Measurements from ENCODE around the gene CYP4F3.

CYP4F3 gene

GRCh38 chr19:15612342-15612741, 28.4 kb upstream of the CYP4F3 start:
- WGBS (ENCODE audit: insufficient coverage), result 100% methylated on average over 1 of the region's 5 CpGs
- no peaks in the 10 kb centered on the region for H3K4me1 ChIP-seq (ENCODE audit: control extremely low read depth in 1 of 4, control insufficient read depth in 4 of 4, insufficient read depth in 4 of 4, low read length in 3 of 4)
- ChIA-PET POLR2A (no interaction called here), CTCF (no interaction called here)
- no peak for DNase-seq
- H3K36me3 ChIP-seq (ENCODE audit: control insufficient read depth in 4 of 4, insufficient read depth in 4 of 4, low read length in 3 of 4), result no peaks in the 10 kb centered on the region
- no peaks in the 10 kb centered on the region for H3K9me3 ChIP-seq (ENCODE audit: control extremely low read depth in 1 of 5, control insufficient read depth in 4 of 5, insufficient read depth in 2 of 5, low read depth in 1 of 5, low read length in 4 of 5)
- no peak overlapping the region for H3K4me3 ChIP-seq (ENCODE audit: control insufficient read depth in 1 of 7, extremely low read depth in 1 of 7, insufficient read depth in 4 of 7, low read depth in 2 of 7, low read length in 6 of 7)
- H3K27me3 ChIP-seq (replicated peaks in 2 of 5; ENCODE audit: control insufficient read depth in 4 of 5, insufficient read depth in 5 of 5, low read length in 4 of 5), result peaks cover 0 to 11% (median 0%) of the 10 kb centered on the region in 5 experiments
- no peak overlapping the region for H3K27ac ChIP-seq (ENCODE audit: insufficient read depth in 1 of 2, low read depth in 1 of 2, low read length in 2 of 2, poor library complexity in 1 of 2, severe bottlenecking in 2 of 2)

GRCh38 chr19:15613338-15613737, 27.4 kb upstream of the CYP4F3 start:
- CTCF ChIA-PET, result no interaction called here
- no peak overlapping the region for H3K4me3 ChIP-seq (ENCODE audit: control insufficient read depth in 1 of 7, extremely low read depth in 1 of 7, insufficient read depth in 4 of 7, low read depth in 2 of 7, low read length in 6 of 7)
- WGBS (ENCODE audit: insufficient coverage), result 100% methylated on average over 2 of the region's 3 CpGs

GRCh38 chr19:15614507-15615379, 26.0 kb upstream of the CYP4F3 start, which contains the start of gene CYP4F8:
CYP4F8 (plus strand) TSS chr19:15615218; CDS start chr19:15615617, 399 bp downstream.
- Histone ChIP-seq H3K4me1 (ENCODE audit: control extremely low read depth in 1 of 4, control insufficient read depth in 4 of 4, insufficient read depth in 4 of 4, low read length in 3 of 4) (no peaks in the 10 kb centered on the region), H3K27me3 (replicated peaks in 2 of 5; ENCODE audit: control insufficient read depth in 4 of 5, insufficient read depth in 5 of 5, low read length in 4 of 5) (peaks cover 0 to 24% (median 0%) of the 10 kb centered on the region in 5 experiments), H3K4me3 (ENCODE audit: control insufficient read depth in 1 of 7, extremely low read depth in 1 of 7, insufficient read depth in 4 of 7, low read depth in 2 of 7, low read length in 6 of 7) (no peak within 1 kb of the TSS), H3K36me3 (ENCODE audit: control insufficient read depth in 4 of 4, insufficient read depth in 4 of 4, low read length in 3 of 4) (no peaks in the 10 kb centered on the region), H3K9me3 (ENCODE audit: control extremely low read depth in 1 of 5, control insufficient read depth in 4 of 5, insufficient read depth in 2 of 5, low read depth in 1 of 5, low read length in 4 of 5) (peaks cover 0 to 2% (median 0%) of the 10 kb centered on the region in 5 experiments), H3K27ac (ENCODE audit: insufficient read depth in 1 of 2, low read depth in 1 of 2, low read length in 2 of 2, poor library complexity in 1 of 2, severe bottlenecking in 2 of 2) (no peak within 1 kb of the TSS)
- WGBS (ENCODE audit: insufficient coverage), result 75% methylated on average over 7 of the region's 8 CpGs
- ChIA-PET POLR2A (no interaction called here), CTCF (no interaction called here)
- no peak for DNase-seq

More at GRCh38 chr19:15613338-15613737, 27.4 kb upstream of the CYP4F3 start:
- DNase-seq, result no peak
- POLR2A ChIA-PET, result no interaction called here
- H3K36me3 ChIP-seq (ENCODE audit: control insufficient read depth in 4 of 4, insufficient read depth in 4 of 4, low read length in 3 of 4), result no peaks in the 10 kb centered on the region
- H3K9me3 ChIP-seq (ENCODE audit: control extremely low read depth in 1 of 5, control insufficient read depth in 4 of 5, insufficient read depth in 2 of 5, low read depth in 1 of 5, low read length in 4 of 5), result no peaks in the 10 kb centered on the region
- no peak overlapping the region for H3K27ac ChIP-seq (ENCODE audit: insufficient read depth in 1 of 2, low read depth in 1 of 2, low read length in 2 of 2, poor library complexity in 1 of 2, severe bottlenecking in 2 of 2)
- H3K27me3 ChIP-seq (replicated peaks in 2 of 5; ENCODE audit: control insufficient read depth in 4 of 5, insufficient read depth in 5 of 5, low read length in 4 of 5), result peaks cover 0 to 18% (median 0%) of the 10 kb centered on the region in 5 experiments
- no peaks in the 10 kb centered on the region for H3K4me1 ChIP-seq (ENCODE audit: control extremely low read depth in 1 of 4, control insufficient read depth in 4 of 4, insufficient read depth in 4 of 4, low read length in 3 of 4)

GRCh38 chr19:15615526-15615925, 25.2 kb upstream of the CYP4F3 start:
- H3K9me3 ChIP-seq (ENCODE audit: control extremely low read depth in 1 of 5, control insufficient read depth in 4 of 5, insufficient read depth in 2 of 5, low read depth in 1 of 5, low read length in 4 of 5), result peaks cover 0 to 2% (median 0%) of the 10 kb centered on the region in 5 experiments
- DNase-seq, result no peak
- peaks cover 0 to 24% (median 0%) of the 10 kb centered on the region in 5 experiments for H3K27me3 ChIP-seq (replicated peaks in 2 of 5; ENCODE audit: control insufficient read depth in 4 of 5, insufficient read depth in 5 of 5, low read length in 4 of 5)
- ChIA-PET POLR2A (no interaction called here), CTCF (no interaction called here)
- no peak overlapping the region for H3K4me3 ChIP-seq (ENCODE audit: control insufficient read depth in 1 of 7, extremely low read depth in 1 of 7, insufficient read depth in 4 of 7, low read depth in 2 of 7, low read length in 6 of 7)
- H3K36me3 ChIP-seq (ENCODE audit: control insufficient read depth in 4 of 4, insufficient read depth in 4 of 4, low read length in 3 of 4), result no peaks in the 10 kb centered on the region
- 73% methylated on average over 7 of the region's 14 CpGs for WGBS (ENCODE audit: insufficient coverage)
- no peaks in the 10 kb centered on the region for H3K4me1 ChIP-seq (ENCODE audit: control extremely low read depth in 1 of 4, control insufficient read depth in 4 of 4, insufficient read depth in 4 of 4, low read length in 3 of 4)
- H3K27ac ChIP-seq (ENCODE audit: insufficient read depth in 1 of 2, low read depth in 1 of 2, low read length in 2 of 2, poor library complexity in 1 of 2, severe bottlenecking in 2 of 2), result no peak overlapping the region

GRCh38 chr19:15616183-15616582, 24.5 kb upstream of the CYP4F3 start:
- 98% methylated on average over 4 of the region's 4 CpGs for WGBS (ENCODE audit: insufficient coverage)
- peaks cover 0 to 2% (median 0%) of the 10 kb centered on the region in 5 experiments for H3K9me3 ChIP-seq (ENCODE audit: control extremely low read depth in 1 of 5, control insufficient read depth in 4 of 5, insufficient read depth in 2 of 5, low read depth in 1 of 5, low read length in 4 of 5)
- H3K36me3 ChIP-seq (ENCODE audit: control insufficient read depth in 4 of 4, insufficient read depth in 4 of 4, low read length in 3 of 4), result no peaks in the 10 kb centered on the region
- H3K27me3 ChIP-seq (replicated peaks in 2 of 5; ENCODE audit: control insufficient read depth in 4 of 5, insufficient read depth in 5 of 5, low read length in 4 of 5), result peaks cover 0 to 24% (median 0%) of the 10 kb centered on the region in 5 experiments
- H3K4me1 ChIP-seq (ENCODE audit: control extremely low read depth in 1 of 4, control insufficient read depth in 4 of 4, insufficient read depth in 4 of 4, low read length in 3 of 4), result no peaks in the 10 kb centered on the region
- H3K4me3 ChIP-seq (ENCODE audit: control insufficient read depth in 1 of 7, extremely low read depth in 1 of 7, insufficient read depth in 4 of 7, low read depth in 2 of 7, low read length in 6 of 7), result no peak overlapping the region
- POLR2A ChIA-PET, result no interaction called here
- H3K27ac ChIP-seq (ENCODE audit: insufficient read depth in 1 of 2, low read depth in 1 of 2, low read length in 2 of 2, poor library complexity in 1 of 2, severe bottlenecking in 2 of 2), result no peak overlapping the region
- DNase-seq, result no peak
- CTCF ChIA-PET, result no interaction called here

- DNase-seq, result no peak
- peaks cover 0 to 24% (median 0%) of the 10 kb centered on the region in 5 experiments for H3K27me3 ChIP-seq (replicated peaks in 2 of 5; ENCODE audit: control insufficient read depth in 4 of 5, insufficient read depth in 5 of 5, low read length in 4 of 5)
- no peaks in the 10 kb centered on the region for H3K4me1 ChIP-seq (ENCODE audit: control extremely low read depth in 1 of 4, control insufficient read depth in 4 of 4, insufficient read depth in 4 of 4, low read length in 3 of 4)
- no peak overlapping the region for H3K27ac ChIP-seq (ENCODE audit: insufficient read depth in 1 of 2, low read depth in 1 of 2, low read length in 2 of 2, poor library complexity in 1 of 2, severe bottlenecking in 2 of 2)
- ChIA-PET CTCF (no interaction called here), POLR2A (no interaction called here)
- WGBS (ENCODE audit: insufficient coverage), result 66% methylated on average over 6 of the region's 7 CpGs
- H3K36me3 ChIP-seq (ENCODE audit: control insufficient read depth in 4 of 4, insufficient read depth in 4 of 4, low read length in 3 of 4), result no peaks in the 10 kb centered on the region
- no peak overlapping the region for H3K4me3 ChIP-seq (ENCODE audit: control insufficient read depth in 1 of 7, extremely low read depth in 1 of 7, insufficient read depth in 4 of 7, low read depth in 2 of 7, low read length in 6 of 7)
- peaks cover 0 to 2% (median 0%) of the 10 kb centered on the region in 5 experiments for H3K9me3 ChIP-seq (ENCODE audit: control extremely low read depth in 1 of 5, control insufficient read depth in 4 of 5, insufficient read depth in 2 of 5, low read depth in 1 of 5, low read length in 4 of 5)
Measured at GRCh38 chr19:15616627-15617270, 23.9 kb upstream of the CYP4F3 start.

- Histone ChIP-seq H3K4me1 (ENCODE audit: control extremely low read depth in 1 of 4, control insufficient read depth in 4 of 4, insufficient read depth in 4 of 4, low read length in 3 of 4) (no peaks in the 10 kb centered on the region), H3K9me3 (ENCODE audit: control extremely low read depth in 1 of 5, control insufficient read depth in 4 of 5, insufficient read depth in 2 of 5, low read depth in 1 of 5, low read length in 4 of 5) (peaks cover 0 to 2% (median 0%) of the 10 kb centered on the region in 5 experiments), H3K27ac (ENCODE audit: insufficient read depth in 1 of 2, low read depth in 1 of 2, low read length in 2 of 2, poor library complexity in 1 of 2, severe bottlenecking in 2 of 2) (no peak overlapping the region), H3K27me3 (replicated peaks in 2 of 5; ENCODE audit: control insufficient read depth in 4 of 5, insufficient read depth in 5 of 5, low read length in 4 of 5) (peaks cover 0 to 25% (median 0%) of the 10 kb centered on the region in 5 experiments), H3K4me3 (ENCODE audit: control insufficient read depth in 1 of 7, extremely low read depth in 1 of 7, insufficient read depth in 4 of 7, low read depth in 2 of 7, low read length in 6 of 7) (no peak overlapping the region), H3K36me3 (ENCODE audit: control insufficient read depth in 4 of 4, insufficient read depth in 4 of 4, low read length in 3 of 4) (no peaks in the 10 kb centered on the region)
- no peak for DNase-seq
- 83% methylated on average over 3 of the region's 5 CpGs for WGBS (ENCODE audit: insufficient coverage)
- CTCF ChIA-PET, result no interaction called here
- POLR2A ChIA-PET, result no interaction called here
Measured at GRCh38 chr19:15618321-15618720, 22.4 kb upstream of the CYP4F3 start.

Data from common myeloid progenitor, CD34-positive (primary cell).